Activated T-helper 9 cell treated with anti-CD3 and anti-CD28 coated beads, Interleukin-2, amount 50 U/mL, for 16 hours (primary cell): ENCODE results near the gene SOCS4.

ENCODE experiments used
- DNase-seq: peaks from one replicate; pipeline ENCODE4 v3.0.0-alpha.2; 2020; ENCODE audit warnings: low read depth

Gene SOCS4

GRCh38 chr14:55092341-55092740, 65.3 kb downstream of the SOCS4 start:
- DNase-seq = no peak

DNA sequence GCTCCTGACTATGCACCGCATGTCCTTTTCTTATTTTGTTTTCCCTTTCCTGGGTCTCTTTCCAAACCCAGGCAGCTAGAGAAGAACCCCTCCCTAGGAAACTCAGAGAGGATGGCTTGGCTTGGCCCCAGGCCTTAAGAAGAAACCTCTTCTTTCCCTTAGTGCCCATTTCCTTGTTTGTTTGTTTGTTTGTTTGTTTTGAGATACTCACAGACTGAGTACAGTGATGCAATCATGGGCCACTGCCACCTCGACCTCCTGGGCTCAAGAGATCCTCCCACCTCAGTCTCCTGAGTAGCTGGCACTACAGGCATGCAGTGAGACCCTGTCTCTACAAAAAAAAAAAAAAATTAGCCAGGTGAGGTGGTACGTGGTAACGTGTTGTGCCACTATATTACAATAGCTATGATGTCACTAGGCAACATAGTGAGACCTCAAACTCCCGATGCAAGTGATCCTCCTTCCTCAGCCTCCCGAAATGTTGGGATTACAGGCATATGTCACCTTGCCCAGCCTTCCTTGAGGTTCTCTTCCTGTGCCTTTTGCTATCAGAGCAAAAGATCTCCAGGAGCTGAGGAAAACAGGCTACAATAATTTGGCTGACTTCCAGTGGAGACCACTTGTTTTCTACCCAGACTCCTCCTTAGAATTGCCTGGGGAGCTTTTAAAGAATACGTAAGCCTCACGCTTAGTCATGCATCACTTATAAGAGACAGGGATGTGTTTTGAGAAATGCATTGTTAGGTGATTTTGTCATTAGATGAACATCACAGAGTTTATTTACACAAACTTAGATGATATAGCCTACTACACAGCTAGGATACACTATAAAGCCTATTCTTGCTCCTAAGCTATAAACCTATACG, 67.5 kb downstream of the SOCS4 start:
- DNase-seq = no peak

DNA sequence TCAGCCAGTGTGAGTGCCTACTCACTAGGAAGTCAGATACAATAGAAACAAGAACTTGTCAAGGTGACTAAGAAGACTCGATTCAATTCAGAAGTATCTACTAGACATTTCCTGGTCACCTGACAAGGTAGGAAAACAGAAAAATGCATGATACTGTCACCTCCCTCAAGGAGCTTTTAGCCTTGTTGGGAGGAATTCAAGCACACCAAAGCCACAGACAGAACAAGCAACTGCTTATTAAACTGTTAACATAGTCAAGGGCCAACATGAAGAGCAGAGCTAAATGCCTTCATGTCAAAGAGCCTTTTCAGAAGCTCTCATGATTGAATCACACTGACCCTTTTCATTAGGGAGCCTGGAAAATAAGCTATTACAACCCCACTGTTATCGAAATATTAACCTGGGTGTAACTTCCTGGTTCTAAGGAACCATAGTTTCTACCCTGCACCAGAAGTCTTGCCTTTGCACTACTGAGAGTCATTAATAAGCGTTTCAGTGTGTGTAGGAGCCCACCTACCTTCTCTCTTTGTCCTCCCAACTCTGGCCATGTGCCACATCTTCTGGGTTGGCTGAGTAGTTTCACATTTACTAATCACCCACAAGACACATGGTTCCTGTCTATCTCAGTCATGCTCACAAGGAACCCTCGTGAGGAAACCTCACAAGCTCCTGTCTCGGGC, 71.0 kb downstream of the SOCS4 start:
- peak; percentile 45 for DNase-seq

- no peak for DNase-seq
Measured at GRCh38 chr14:55098561-55098898, 71.5 kb downstream of the SOCS4 start.
